HepG2 (cell line): ENCODE measurements around the gene ACSL5. TPM values are rescaled to one million over a fixed set of nuclear protein-coding genes. Genes with fewer than 3 reads are reported as not detected.

Experiments used
- CREM ChIP-seq, 2 experiments: sonication (generic) in 1 of 2; formaldehyde crosslinking in 1 of 2; IDR thresholded peaks; 2 replicates each; pipeline versions ENCODE4 v1.4.0 to v1.6.1; 2016 to 2020; ENCODE audit warnings: antibody characterized with exemption in 1 of 2, mild to moderate bottlenecking in 1 of 2, missing genetic modification reagents in 1 of 2
- HDAC1 ChIP-seq: sonication (generic); formaldehyde crosslinking; IDR thresholded peaks from 2 replicates; pipeline ENCODE4 v1.5.1; 2020; ENCODE audit warnings: mild to moderate bottlenecking, missing genetic modification reagents
- HNF4G ChIP-seq, 2 experiments: sonication (generic) in 1 of 2; formaldehyde crosslinking in 1 of 2; IDR thresholded peaks; 2 replicates each; pipeline versions ENCODE4 v1.4.0 to v1.6.1; 2011 to 2020; ENCODE audit warnings: borderline replicate concordance in 2 of 2, low read depth in 2 of 2, mild to moderate bottlenecking in 2 of 2, low read length in 1 of 2, missing genetic modification reagents in 1 of 2, moderate library complexity in 1 of 2
- IRF2 ChIP-seq: IDR thresholded peaks from 2 replicates; pipeline ENCODE4 v1.6.1; 2018; ENCODE audit warnings: missing genetic modification reagents, missing compliant biosample characterization
- KAT7 ChIP-seq: IDR thresholded peaks from 2 replicates; pipeline ENCODE4 v1.6.1; 2018; ENCODE audit warnings: borderline replicate concordance, missing compliant biosample characterization
- KAT8 ChIP-seq: IDR thresholded peaks from 2 replicates; pipeline ENCODE4 v1.6.1; 2016; ENCODE audit warnings: missing genetic modification reagents, missing compliant biosample characterization
- KDM1A ChIP-seq: IDR thresholded peaks from 2 replicates; pipeline ENCODE4 v1.6.1; 2016; ENCODE audit warnings: missing compliant biosample characterization
- MTA1 ChIP-seq: sonication (generic); formaldehyde crosslinking; IDR thresholded peaks from 2 replicates; pipeline ENCODE4 v1.4.0; 2020; ENCODE audit warnings: missing genetic modification reagents, mild to moderate bottlenecking, borderline replicate concordance
- NR2F6 ChIP-seq, 2 experiments: IDR thresholded peaks; 2 replicates each; pipeline ENCODE4 v1.6.1; 2016; ENCODE audit warnings: antibody characterized with exemption in 1 of 2, mild to moderate bottlenecking in 1 of 2
- RBFOX2 ChIP-seq: fragments of 200-400 bp; formaldehyde crosslinking; IDR thresholded peaks from 2 replicates; pipeline ENCODE4 v1.6.1; 2017; ENCODE audit warnings: low read depth, mild to moderate bottlenecking, low read length
- RBM22 ChIP-seq: fragments of 200-400 bp; formaldehyde crosslinking; optimal IDR thresholded peaks from 2 replicates; pipeline ENCODE3; 2017; ENCODE audit warnings: mild to moderate bottlenecking, low read length, moderate library complexity
- SMARCE1 ChIP-seq: fragments of 450-650 bp; IDR thresholded peaks from 2 replicates; pipeline ENCODE4 v1.6.1; 2017; ENCODE audit warnings: borderline replicate concordance
- XBP1 ChIP-seq: sonication (generic); formaldehyde crosslinking; IDR thresholded peaks from 2 replicates; pipeline ENCODE4 v1.5.0; 2020; ENCODE audit warnings: missing genetic modification reagents
- ZFP90 ChIP-seq: sonication (generic); formaldehyde crosslinking; IDR thresholded peaks from 2 replicates; pipeline ENCODE4 v1.8.0; 2022; ENCODE audit warnings: missing genetic modification reagents, mild to moderate bottlenecking, inconsistent platforms, borderline replicate concordance
- ZNF24 ChIP-seq: fragments of 450-650 bp; IDR thresholded peaks from 2 replicates; pipeline ENCODE4 v1.6.1; 2017; ENCODE audit warnings: antibody characterized with exemption, mild to moderate bottlenecking
- ZNF263 ChIP-seq: sonication (generic); formaldehyde crosslinking; IDR thresholded peaks from 2 replicates; pipeline ENCODE4 v1.4.0; 2020; ENCODE audit warnings: missing genetic modification reagents
- ZNF501 ChIP-seq: sonication (generic); formaldehyde crosslinking; IDR thresholded peaks from 2 replicates; pipeline ENCODE4 v1.5.1; 2020; ENCODE audit warnings: mild to moderate bottlenecking, moderate library complexity, missing genetic modification reagents
- ZNF558 ChIP-seq: sonication (generic); formaldehyde crosslinking; IDR thresholded peaks from 2 replicates; pipeline ENCODE4 v1.9.0; 2022; ENCODE audit warnings: mild to moderate bottlenecking, missing genetic modification reagents, borderline replicate concordance
- ZNF598 ChIP-seq: sonication (generic); formaldehyde crosslinking; IDR thresholded peaks from 2 replicates; pipeline ENCODE4 v1.5.1; 2020; ENCODE audit warnings: mild to moderate bottlenecking, missing genetic modification reagents, borderline replicate concordance
- ZNF644 ChIP-seq: IDR thresholded peaks from 2 replicates; pipeline ENCODE4 v1.6.1; 2016; ENCODE audit warnings: low read depth
- ZNF747 ChIP-seq: sonication (generic); formaldehyde crosslinking; IDR thresholded peaks from 2 replicates; pipeline ENCODE4 v1.8.1; 2023; ENCODE audit warnings: missing genetic modification reagents, mild to moderate bottlenecking, borderline replicate concordance
- ZSCAN21 ChIP-seq: sonication (generic); formaldehyde crosslinking; IDR thresholded peaks from 2 replicates; pipeline ENCODE4 v1.8.0; 2022; ENCODE audit warnings: mild to moderate bottlenecking, missing genetic modification reagents, moderate library complexity, borderline replicate concordance
- polyA plus RNA-seq, 8 experiments: library from polyadenylated mRNA; depleted of rRNA in 3 of 8; stranded (reverse) in 7 of 8; unstranded in 1 of 8; fragments of >200 nt; fragmentation: Illumina TruSeq in 4 of 8; extraction: Trizol in 4 of 8; gene quantifications; 2 replicates each; pipeline versions ENCODE4 v1.2.1 to v1.2.3, GENCODE V29; 2011 to 2016; ENCODE audit warnings: low read depth in 4 of 8, missing spikeins in 1 of 8, mixed read lengths in 1 of 8; ENCODE audit not compliant: insufficient read depth in 1 of 8
- total RNA-seq, 5 experiments: library from RNA; depleted of rRNA; stranded (reverse); fragments of >200 nt; fragmentation: Illumina TruSeq; extraction: Trizol; gene quantifications; 2 replicates each; pipeline ENCODE4 v1.2.3, GENCODE V29; 2016; ENCODE audit warnings: low read depth in 1 of 5
- TF ChIP-seq, protein P1 (sequence below): sonication (generic); formaldehyde crosslinking; conservative IDR thresholded peaks from 2 replicates; pipeline ENCODE4 v1.4.0; 2020; ENCODE audit warnings: mild to moderate bottlenecking, missing genetic modification reagents, moderate library complexity
- TF ChIP-seq, protein P2 (sequence below): sonication (generic); formaldehyde crosslinking; IDR thresholded peaks from 2 replicates; pipeline ENCODE4 v1.4.0; 2020; ENCODE audit warnings: missing genetic modification reagents, borderline replicate concordance

The ACSL5 gene
- total and polyA plus RNA-seq, 2 of the 13 experiments (the other 11 are each of a cell fraction or from before 2014, with no cell fraction given) = 56.4 to 82.5 TPM

DNA sequence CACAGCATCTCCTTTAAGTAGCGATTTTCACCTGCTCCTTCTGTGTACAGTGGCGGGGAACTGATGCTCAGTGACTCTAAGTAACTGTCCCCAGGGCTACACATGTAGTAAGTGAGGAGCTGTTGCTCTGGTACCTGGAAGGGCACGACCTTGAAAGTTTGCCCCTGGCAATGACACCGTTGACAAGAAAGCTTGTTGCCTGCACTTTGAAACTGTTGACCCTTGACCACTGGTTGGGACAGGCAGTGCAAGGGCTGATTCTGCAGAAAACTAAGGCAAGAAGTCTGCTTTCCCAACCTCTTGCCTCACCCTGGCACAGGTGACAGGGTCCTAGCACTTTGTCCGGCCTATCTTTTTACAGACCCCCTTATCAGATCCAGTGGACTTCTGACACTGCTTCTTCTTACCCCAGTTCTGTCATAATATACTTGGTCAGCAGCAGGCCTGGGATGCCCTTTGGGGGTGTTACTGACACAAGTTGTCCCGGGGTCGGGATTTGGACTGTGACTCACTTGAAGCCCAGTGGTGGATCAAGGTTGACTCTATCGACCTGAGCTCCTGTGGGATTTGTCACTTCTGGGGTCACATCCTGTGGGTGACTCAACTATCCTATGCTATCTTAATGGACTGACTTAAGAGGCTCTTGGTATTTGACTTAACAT, 5.8 kb downstream of the ACSL5 start (continued):
- TF ChIP-seq, protein P1, sequence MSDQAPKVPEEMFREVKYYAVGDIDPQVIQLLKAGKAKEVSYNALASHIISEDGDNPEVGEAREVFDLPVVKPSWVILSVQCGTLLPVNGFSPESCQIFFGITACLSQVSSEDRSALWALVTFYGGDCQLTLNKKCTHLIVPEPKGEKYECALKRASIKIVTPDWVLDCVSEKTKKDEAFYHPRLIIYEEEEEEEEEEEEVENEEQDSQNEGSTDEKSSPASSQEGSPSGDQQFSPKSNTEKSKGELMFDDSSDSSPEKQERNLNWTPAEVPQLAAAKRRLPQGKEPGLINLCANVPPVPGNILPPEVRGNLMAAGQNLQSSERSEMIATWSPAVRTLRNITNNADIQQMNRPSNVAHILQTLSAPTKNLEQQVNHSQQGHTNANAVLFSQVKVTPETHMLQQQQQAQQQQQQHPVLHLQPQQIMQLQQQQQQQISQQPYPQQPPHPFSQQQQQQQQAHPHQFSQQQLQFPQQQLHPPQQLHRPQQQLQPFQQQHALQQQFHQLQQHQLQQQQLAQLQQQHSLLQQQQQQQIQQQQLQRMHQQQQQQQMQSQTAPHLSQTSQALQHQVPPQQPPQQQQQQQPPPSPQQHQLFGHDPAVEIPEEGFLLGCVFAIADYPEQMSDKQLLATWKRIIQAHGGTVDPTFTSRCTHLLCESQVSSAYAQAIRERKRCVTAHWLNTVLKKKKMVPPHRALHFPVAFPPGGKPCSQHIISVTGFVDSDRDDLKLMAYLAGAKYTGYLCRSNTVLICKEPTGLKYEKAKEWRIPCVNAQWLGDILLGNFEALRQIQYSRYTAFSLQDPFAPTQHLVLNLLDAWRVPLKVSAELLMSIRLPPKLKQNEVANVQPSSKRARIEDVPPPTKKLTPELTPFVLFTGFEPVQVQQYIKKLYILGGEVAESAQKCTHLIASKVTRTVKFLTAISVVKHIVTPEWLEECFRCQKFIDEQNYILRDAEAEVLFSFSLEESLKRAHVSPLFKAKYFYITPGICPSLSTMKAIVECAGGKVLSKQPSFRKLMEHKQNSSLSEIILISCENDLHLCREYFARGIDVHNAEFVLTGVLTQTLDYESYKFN (CRISPR knock-in tag) = peak; percentile 83
- TF ChIP-seq SMARCE1 (peak; percentile 67; the same call in 1 of the 2 replicates), MTA1 (no peak), RBM22 (peak; percentile 55), KDM1A (CRISPR knock-in tag) (0 out of 2 replicates have a peak, but pooled peaks have one; percentile 35), RBFOX2 (0 out of 2 replicates have a peak, but pooled peaks have one; percentile 18), XBP1 (CRISPR knock-in tag) (no peak), ZFP90 (no peak), CREM (IDR thresholded peaks at IDR 0.05) (peak; percentile 64; the same call in 1 of the 2 replicates), CREM (CRISPR knock-in tag; IDR thresholded peaks at IDR 0.05) (no peak), IRF2 (CRISPR knock-in tag) (peak; percentile 41; the same call in 1 of the 2 replicates), ZNF644 (CRISPR knock-in tag) (peak; percentile 56; the same call in 1 of the 2 replicates), ZNF747 (CRISPR knock-in tag) (no peak), ZSCAN21 (CRISPR knock-in tag) (no peak), HNF4G (IDR thresholded peaks at IDR 0.05; ENCODE audit: borderline replicate concordance, low read depth, low read length) (peak; percentile 84), HNF4G (CRISPR knock-in tag; IDR thresholded peaks at IDR 0.05; ENCODE audit: borderline replicate concordance, low read depth) (peak; percentile 69; the same call in 1 of the 2 replicates), HDAC1 (CRISPR knock-in tag) (peak; percentile 31; the same call in 1 of the 2 replicates), ZNF263 (CRISPR knock-in tag) (0 out of 2 replicates have a peak, but pooled peaks have one; percentile 18), ZNF558 (CRISPR knock-in tag) (no peak), NR2F6 (IDR thresholded peaks at IDR 0.05) (peak; percentile 78), NR2F6 (CRISPR knock-in tag; IDR thresholded peaks at IDR 0.05) (peak; percentile 58), ZNF501 (CRISPR knock-in tag) (peak; percentile 65), KAT7 (CRISPR knock-in tag) (0 out of 2 replicates have a peak, but pooled peaks have one; percentile 38), KAT8 (CRISPR knock-in tag) (0 out of 2 replicates have a peak, but pooled peaks have one; percentile 22), ZNF24 (no peak), ZNF598 (CRISPR knock-in tag) (0 out of 2 replicates have a peak, but pooled peaks have one; percentile 32)
- TF ChIP-seq, protein P2, sequence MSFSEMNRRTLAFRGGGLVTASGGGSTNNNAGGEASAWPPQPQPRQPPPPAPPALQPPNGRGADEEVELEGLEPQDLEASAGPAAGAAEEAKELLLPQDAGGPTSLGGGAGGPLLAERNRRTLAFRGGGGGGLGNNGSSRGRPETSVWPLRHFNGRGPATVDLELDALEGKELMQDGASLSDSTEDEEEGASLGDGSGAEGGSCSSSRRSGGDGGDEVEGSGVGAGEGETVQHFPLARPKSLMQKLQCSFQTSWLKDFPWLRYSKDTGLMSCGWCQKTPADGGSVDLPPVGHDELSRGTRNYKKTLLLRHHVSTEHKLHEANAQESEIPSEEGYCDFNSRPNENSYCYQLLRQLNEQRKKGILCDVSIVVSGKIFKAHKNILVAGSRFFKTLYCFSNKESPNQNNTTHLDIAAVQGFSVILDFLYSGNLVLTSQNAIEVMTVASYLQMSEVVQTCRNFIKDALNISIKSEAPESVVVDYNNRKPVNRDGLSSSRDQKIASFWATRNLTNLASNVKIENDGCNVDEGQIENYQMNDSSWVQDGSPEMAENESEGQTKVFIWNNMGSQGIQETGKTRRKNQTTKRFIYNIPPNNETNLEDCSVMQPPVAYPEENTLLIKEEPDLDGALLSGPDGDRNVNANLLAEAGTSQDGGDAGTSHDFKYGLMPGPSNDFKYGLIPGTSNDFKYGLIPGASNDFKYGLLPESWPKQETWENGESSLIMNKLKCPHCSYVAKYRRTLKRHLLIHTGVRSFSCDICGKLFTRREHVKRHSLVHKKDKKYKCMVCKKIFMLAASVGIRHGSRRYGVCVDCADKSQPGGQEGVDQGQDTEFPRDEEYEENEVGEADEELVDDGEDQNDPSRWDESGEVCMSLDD = peak; percentile 57; the same call in 1 of the 2 replicates
